VCaP (cell line): ENCODE data around the gene CDK6.

ENCODE experiments used
- H3K27ac ChIP-seq: fragments of 450-650 bp; 2 replicates; pipeline ENCODE4 v1.5.1; 2017
- TF ChIP-seq, protein P1 (sequence below): fragments of 450-650 bp; conservative IDR thresholded peaks from 2 replicates; pipeline ENCODE4 v1.5.1; 2017; ENCODE audit warnings: mild to moderate bottlenecking, moderate library complexity

CDK6 gene

DNA sequence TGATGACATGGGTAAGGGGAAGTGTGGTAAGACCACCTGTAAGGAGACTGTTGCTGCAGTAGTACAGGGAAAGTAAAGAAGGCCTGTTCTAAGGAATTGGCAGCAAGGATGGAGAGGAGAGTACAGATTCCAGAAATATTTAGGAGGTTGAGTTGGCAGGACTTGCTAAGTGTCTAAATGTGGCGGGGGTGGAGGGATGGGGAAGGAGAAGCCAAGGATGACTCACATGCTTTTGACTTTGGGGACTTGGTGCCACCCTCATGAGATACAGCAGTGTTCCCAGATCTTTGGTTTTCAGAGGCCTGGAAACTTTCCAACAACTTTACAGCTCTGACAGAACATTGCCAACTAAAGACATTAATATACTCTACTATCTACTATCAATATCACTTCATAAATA, 45.4 kb downstream of the CDK6 start:
- TF ChIP-seq, protein P1, sequence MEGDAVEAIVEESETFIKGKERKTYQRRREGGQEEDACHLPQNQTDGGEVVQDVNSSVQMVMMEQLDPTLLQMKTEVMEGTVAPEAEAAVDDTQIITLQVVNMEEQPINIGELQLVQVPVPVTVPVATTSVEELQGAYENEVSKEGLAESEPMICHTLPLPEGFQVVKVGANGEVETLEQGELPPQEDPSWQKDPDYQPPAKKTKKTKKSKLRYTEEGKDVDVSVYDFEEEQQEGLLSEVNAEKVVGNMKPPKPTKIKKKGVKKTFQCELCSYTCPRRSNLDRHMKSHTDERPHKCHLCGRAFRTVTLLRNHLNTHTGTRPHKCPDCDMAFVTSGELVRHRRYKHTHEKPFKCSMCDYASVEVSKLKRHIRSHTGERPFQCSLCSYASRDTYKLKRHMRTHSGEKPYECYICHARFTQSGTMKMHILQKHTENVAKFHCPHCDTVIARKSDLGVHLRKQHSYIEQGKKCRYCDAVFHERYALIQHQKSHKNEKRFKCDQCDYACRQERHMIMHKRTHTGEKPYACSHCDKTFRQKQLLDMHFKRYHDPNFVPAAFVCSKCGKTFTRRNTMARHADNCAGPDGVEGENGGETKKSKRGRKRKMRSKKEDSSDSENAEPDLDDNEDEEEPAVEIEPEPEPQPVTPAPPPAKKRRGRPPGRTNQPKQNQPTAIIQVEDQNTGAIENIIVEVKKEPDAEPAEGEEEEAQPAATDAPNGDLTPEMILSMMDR = no peak
- no peak overlapping the region for H3K27ac ChIP-seq

DNA sequence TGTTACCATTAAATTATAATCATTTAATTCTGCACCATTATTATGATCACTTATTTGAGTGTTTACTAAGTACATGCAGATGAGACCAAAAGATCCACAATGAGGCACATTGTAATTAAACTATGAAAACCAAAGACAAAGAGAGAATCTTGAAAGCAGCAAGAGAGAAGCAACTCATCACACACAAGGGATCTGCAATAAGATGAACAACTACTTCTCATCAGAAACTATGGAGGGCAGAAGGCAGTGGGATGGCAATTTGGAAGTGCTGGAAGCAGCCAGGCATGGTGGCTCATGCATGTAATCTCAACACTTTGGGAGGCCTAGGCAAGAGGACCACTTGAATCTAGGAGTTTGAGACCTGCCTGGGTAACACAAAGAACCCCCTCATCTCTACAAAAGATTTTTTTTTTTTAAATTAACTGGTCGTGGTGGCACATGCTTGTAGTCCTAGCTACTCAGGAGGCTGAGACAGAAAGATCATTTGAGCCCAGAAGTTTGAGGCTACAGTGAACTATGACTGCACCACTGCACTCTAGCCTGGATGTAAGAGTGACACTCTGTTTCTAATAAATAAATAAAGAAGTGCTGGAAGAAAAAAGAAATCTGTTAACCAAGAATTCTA, 47.7 kb downstream of the CDK6 start:
- TF ChIP-seq, protein P1 = no peak
- no peak overlapping the region for H3K27ac ChIP-seq

DNA sequence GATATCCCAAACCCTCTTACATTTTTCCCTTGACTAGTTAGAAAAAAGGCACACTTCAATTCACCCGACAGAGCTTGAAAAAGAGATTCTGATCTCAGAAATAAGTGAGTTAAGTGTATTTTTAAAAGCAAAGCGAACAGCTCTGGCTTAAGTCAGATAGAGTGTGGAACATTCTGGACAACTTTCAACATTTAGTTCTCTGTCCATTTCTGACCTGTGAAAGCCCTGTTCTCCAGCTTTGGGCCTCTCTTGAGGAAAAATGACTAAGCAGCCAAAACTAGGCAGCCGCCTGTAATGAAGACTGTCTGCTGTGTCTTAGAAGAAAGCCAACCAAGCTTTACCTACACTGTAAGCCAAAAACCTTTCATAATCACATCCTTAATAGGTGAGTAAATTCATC, 50.5 kb downstream of the CDK6 start:
- TF ChIP-seq, protein P1 = no peak
- no peak overlapping the region for H3K27ac ChIP-seq

DNA sequence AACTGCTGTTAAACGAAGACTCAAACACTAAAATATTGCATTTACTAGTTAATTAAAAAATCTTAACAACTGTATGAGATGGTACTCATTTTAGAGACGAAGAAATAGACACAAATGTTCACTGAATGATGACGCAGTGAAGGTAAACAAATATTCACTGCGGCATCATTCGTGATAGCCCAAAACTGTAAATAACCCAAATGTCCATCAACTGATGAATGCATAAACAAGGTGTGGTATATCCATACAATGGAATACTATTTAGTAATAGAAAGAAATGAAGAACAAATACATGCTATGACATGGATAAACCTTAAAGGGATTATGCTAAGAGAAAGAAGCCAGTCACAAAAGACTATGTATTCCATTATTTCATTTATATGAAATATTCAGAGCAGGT, 51.4 kb downstream of the CDK6 start:
- TF ChIP-seq, protein P1 = no peak
- H3K27ac ChIP-seq = no peak overlapping the region

DNA sequence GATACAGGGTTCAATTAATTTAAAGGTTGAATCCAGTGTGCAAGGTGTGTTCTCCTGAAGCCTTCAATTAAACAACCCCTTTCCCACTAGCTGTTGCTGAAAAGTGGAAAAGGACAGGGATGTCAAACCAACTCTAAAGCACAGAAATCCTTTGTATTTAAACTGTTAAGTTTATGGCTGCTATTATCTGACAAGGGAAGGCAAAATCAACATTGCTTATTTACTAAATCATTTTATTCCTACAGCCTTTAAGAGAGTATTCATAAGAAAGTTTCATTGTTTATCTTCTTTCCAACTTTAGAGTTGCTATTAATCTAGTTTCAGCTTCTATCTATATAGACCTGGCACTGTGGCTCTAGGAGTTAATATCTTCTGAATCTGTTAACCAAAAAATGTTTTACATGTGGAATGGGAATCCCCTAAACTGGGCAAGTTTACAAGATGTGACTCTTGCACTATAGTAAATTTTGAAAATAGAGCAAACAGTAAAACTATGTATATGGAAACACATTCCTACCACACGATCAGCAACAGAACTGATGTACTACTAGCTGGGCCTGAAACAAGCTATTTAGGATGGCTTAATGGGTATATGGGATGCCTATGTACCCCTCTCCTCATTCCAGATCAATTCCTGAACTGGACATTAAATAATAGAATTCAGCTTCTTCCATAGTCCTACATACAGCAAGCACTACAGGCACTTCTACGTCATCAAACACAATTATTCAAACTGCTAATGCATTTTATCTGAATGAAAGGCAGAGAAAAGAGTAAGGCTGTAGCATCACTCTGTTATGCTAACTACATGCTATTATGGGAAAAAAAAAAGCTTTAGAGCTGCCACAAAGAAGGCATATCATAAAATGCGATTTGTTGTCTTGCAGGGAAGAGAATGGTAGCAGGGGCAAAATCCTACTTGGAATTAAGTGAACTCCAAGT, 52.8 kb downstream of the CDK6 start:
- no peak overlapping the region for H3K27ac ChIP-seq
- TF ChIP-seq, protein P1 = no peak

DNA sequence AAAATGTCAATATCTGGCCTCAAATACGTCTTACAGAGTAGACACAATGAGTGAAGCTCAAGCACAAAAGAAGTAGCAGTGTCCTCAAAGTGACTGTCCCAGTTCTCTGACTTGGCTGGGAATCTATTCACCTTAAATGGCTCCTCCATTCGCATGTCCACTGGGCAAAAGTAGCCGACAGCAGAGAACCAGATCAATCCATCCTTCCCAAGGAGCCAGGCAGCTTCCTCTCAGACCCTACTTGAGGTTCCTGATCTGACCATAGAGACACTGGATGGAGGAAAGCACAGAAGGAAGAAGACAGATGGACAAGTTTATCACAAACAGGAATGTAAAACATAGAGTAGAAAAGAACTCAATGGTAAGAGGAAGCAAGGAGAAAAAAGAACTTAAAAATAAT, 53.5 kb downstream of the CDK6 start:
- H3K27ac ChIP-seq = no peak overlapping the region
- TF ChIP-seq, protein P1 = no peak

DNA sequence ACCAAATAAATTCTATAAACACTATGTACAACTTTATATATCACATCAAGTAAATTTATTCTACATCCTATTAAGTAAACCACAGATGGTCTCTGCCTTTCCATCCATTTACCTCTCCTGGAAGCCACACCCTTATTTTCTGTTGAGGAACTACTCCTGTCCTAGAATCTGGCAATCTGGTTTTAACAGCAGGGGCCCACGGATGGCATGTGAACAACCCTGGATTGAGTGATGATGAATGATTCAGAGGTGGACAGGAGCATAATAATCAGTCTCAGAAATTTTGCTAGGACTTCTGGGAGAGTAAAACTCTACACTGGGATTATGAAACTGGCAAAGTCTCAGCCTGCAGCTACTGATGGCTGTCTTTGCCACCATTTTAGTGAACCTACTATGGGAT, 54.1 kb downstream of the CDK6 start:
- TF ChIP-seq, protein P1 = no peak
- no peak overlapping the region for H3K27ac ChIP-seq
